LNCAP (cell line): ENCODE results near the gene FLYWCH1.

Experiments used
- TF ChIP-seq, protein P1 (sequence below): fragments of 450-650 bp; IDR thresholded peaks from 2 replicates; pipeline ENCODE4 v1.5.1; 2017; ENCODE audit warnings: mild to moderate bottlenecking

Gene FLYWCH1

DNA sequence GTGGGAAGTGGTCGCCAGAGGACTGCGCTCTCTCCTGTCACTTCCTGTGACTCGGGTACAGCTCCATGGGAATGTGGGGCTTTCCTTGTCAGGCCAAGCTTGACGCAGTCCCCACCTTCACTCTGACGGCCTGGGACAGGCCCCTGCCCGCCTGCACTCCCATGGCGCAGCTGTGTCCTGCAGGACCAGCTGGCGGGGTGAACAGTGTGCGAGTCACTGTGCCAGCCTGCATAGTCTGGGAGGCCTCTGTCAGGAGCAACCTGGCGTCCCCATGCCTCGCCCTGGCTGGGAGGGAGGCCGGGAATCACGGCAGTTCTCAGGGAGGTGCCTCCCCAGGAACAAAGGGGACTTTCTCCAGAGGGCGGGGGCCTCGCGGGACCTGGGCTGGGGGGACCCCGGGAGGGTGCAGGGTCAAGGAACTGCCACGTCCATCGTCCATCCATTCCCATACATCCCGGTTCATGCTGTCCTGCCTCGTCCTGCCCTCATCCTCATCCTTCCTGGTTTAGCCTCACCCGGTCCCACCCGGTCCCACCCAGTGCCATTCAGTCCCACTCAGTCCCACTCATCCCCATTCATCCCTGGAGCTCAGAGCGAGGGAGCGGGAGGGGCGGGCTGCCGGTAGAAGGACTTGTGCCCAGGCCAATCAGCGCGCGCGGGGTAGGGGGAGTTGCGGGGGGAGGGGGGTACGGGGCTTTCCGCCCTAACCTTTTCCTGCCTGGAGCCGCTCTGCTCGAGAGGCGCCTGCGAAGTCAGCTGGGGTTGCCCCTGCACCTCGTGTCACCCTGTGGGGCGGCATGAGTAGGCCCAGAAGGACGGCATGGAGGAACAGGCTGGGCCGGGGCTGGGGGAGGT lies 13.4 kb downstream of the FLYWCH1 start:
- TF ChIP-seq, protein P1, sequence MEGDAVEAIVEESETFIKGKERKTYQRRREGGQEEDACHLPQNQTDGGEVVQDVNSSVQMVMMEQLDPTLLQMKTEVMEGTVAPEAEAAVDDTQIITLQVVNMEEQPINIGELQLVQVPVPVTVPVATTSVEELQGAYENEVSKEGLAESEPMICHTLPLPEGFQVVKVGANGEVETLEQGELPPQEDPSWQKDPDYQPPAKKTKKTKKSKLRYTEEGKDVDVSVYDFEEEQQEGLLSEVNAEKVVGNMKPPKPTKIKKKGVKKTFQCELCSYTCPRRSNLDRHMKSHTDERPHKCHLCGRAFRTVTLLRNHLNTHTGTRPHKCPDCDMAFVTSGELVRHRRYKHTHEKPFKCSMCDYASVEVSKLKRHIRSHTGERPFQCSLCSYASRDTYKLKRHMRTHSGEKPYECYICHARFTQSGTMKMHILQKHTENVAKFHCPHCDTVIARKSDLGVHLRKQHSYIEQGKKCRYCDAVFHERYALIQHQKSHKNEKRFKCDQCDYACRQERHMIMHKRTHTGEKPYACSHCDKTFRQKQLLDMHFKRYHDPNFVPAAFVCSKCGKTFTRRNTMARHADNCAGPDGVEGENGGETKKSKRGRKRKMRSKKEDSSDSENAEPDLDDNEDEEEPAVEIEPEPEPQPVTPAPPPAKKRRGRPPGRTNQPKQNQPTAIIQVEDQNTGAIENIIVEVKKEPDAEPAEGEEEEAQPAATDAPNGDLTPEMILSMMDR = no peak

DNA sequence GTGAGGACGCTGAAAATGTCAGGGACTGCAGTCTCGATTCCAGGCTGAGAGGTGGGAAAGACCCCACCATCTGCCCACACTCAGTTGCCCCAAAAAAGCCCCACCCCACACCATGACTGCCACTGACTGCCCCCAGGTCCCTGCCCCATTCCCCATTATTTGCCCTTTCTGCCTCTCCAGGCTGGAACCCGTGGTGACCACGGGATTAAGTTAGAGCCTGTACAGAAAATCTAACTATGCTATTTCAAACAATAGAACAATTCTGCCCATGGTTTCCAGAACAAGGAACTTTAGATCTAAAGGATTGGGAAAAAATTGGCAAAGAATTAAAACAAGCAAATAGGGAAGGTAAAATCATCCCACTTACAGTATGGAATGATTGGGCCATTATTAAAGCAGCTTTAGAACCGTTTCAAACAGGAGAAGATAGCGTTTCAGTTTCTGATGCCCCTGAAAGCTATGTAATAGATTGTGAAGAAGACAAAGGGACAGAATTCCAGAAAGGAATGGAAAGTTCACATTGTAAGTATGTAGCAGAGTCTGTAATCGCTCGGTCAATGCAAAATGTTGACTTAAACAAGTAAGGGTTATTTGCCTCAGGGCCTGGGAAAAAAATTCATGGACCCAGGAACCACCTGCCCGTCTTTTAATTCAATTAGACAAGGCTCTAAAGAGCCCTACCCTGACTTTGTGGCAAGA lies 14.4 kb downstream of the FLYWCH1 start:
- TF ChIP-seq, protein P1 = no peak

DNA sequence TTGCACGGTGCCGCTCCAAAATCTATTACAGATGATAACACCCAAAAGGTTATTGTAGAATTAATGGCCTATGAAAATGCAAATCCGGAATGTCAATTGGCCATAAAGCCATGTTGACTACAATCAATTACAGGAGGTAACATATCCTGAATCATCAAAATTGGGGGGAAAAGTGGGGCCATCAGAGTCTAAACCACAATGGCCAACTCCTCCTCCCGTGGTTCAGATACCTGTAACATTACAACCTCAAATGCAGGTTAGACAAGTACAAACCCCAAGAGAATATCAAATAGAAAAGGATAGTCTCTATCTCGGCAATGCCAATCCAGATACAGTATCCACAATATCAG lies 14.9 kb downstream of the FLYWCH1 start:
- TF ChIP-seq, protein P1 = no peak

GRCh38 chr16:2927010-2927646 lies 15.4 kb downstream of the FLYWCH1 start:
- TF ChIP-seq, protein P1 = peak; percentile 99

DNA sequence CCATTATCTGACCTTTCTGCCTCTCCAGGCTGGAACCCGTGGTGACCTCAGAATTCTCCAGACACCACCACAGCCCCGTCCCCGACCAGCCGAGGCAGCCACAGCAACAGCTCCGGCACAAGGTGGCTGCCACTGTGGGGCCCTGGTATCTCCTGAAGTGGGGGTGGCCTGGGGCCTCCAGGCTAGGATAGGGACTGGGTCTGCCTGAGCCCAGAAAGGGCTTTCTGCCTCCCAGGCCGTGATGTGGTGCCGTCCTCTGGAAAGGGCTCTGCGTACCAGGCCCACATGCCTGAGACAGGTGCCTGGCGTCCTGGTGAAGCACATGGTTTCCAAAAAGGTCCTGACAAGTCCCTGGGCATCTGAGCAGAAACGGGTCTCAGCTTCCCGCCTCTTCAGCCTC lies 17.1 kb downstream of the FLYWCH1 start:
- TF ChIP-seq, protein P1 = no peak

- TF ChIP-seq, protein P1 = no peak
Measured at GRCh38 chr16:2929693-2930092, 18.0 kb downstream of the FLYWCH1 start.

GRCh38 chr16:2930236-2930635 lies 18.5 kb downstream of the FLYWCH1 start:
- TF ChIP-seq, protein P1 = no peak
